Subcutaneous abdominal adipose tissue (tissue), 5 donors: ENCODE data around the gene CEP112.

Experiments
- H3K27ac ChIP-seq: one replicate; pipeline ENCODE4 v1.7.0; 2013; ENCODE audit warnings: low read depth, mild to moderate bottlenecking, inconsistent platforms, low read length, moderate library complexity
- H3K27me3 ChIP-seq, 5 donors: one replicate each; pipeline ENCODE4 v1.7.0; 2013; ENCODE audit warnings: low read length in 5 of 5, inconsistent platforms in 1 of 5; ENCODE audit not compliant: control insufficient read depth in 5 of 5, insufficient read depth in 4 of 5
- H3K36me3 ChIP-seq, 5 donors: one replicate each; pipeline ENCODE4 v1.7.0; 2013; ENCODE audit warnings: low read length in 5 of 5; ENCODE audit not compliant: control insufficient read depth in 5 of 5, insufficient read depth in 5 of 5
- H3K4me1 ChIP-seq, 5 donors: one replicate each; pipeline ENCODE4 v1.7.0; 2013; ENCODE audit warnings: low read length in 5 of 5, mild to moderate bottlenecking in 3 of 5, moderate library complexity in 1 of 5; ENCODE audit not compliant: control insufficient read depth in 5 of 5, insufficient read depth in 5 of 5
- H3K4me3 ChIP-seq, 5 donors: one replicate each; pipeline ENCODE4 v1.7.0; 2013; ENCODE audit warnings: low read length in 5 of 5, low read depth in 1 of 5
- H3K9ac ChIP-seq, 5 donors: one replicate each; pipeline ENCODE4 v1.7.0; 2013; ENCODE audit warnings: low read length in 5 of 5, mild to moderate bottlenecking in 4 of 5, moderate library complexity in 3 of 5
- H3K9me3 ChIP-seq, 5 donors: one replicate each; pipeline ENCODE4 v1.7.0; 2013; ENCODE audit warnings: low read length in 5 of 5; ENCODE audit not compliant: control insufficient read depth in 5 of 5
- donor health status: healthy.
- donor health status: healthy.
- donor health status: healthy.
- donor health status: healthy.
- donor health status: healthy.

CEP112 gene

DNA sequence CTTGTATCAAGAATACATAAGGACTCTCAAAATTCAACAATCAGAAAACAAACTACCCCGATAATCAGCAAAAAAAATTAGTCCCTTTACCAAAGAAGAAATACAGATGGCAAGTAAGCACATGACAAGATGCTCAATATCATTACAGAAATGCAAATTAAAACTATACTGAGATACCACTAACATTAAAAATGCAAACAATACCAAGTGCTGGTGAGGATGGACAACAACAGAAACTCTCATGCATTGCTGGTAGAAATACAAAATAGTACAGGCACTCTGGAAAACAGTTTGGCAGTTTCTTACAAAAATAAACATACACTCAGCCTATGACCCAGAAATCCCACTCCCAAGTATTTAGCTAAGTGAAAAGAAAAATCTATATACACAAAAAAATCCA lies 7.5 kb downstream of the CEP112 start:
- no peaks in the 10 kb centered on the region for H3K27me3 ChIP-seq
- no peak overlapping the region for H3K27ac ChIP-seq
- peaks cover 8 to 16% (median 14%) of the 10 kb centered on the region in 5 donors for H3K36me3 ChIP-seq
- no peak overlapping the region for H3K9ac ChIP-seq
- no peaks in the 10 kb centered on the region for H3K4me1 ChIP-seq
- H3K4me3 ChIP-seq, result no peak overlapping the region
- no peaks in the 10 kb centered on the region for H3K9me3 ChIP-seq

DNA sequence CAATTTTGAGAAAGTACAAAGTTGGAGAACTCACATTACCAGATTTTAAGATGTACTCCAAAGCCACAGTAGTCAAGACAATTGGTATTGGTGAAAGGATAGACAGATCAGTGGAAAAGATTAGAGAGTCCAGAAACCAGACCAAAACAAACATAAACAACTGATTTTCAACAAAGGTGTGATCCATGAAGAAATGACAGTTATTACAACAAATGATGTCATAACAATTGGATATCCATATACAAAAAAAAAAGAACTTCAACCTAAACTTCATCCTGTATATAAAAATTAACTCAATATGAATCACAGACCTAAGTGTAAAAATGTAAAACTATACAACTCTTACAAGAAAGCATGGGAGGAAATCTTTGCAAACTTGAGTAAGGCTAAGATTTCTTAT lies 8.4 kb downstream of the CEP112 start:
- no peaks in the 10 kb centered on the region for H3K4me1 ChIP-seq
- no peak overlapping the region for H3K9ac ChIP-seq
- H3K27ac ChIP-seq, result no peak overlapping the region
- H3K4me3 ChIP-seq, result no peak overlapping the region
- H3K9me3 ChIP-seq, result no peaks in the 10 kb centered on the region
- peaks cover 8 to 19% (median 16%) of the 10 kb centered on the region in 5 donors for H3K36me3 ChIP-seq
- H3K27me3 ChIP-seq, result no peaks in the 10 kb centered on the region

DNA sequence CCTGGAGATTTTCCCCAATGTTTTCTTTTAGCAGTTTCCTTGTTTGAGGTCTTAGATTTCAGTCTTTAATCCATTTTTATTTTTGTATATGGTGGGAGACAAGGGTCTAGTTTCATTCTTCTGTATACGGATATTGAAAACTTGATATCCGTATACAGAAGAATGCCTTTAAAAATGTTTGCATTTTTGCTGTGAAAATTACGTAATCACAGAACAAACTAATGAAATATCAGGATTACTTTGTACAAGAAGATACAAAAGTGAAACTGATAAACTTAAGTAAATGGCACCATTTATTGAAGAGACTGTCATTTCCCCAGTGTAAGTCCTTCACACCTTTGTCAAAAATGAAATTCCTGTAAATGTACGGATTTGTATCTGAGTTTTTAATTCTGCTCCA lies 13.3 kb downstream of the CEP112 start:
- Histone ChIP-seq H3K4me3 (no peak overlapping the region), H3K9ac (no peak overlapping the region), H3K27me3 (no peaks in the 10 kb centered on the region), H3K9me3 (no peaks in the 10 kb centered on the region), H3K27ac (no peak overlapping the region), H3K36me3 (peaks cover 9 to 25% (median 16%) of the 10 kb centered on the region in 5 donors), H3K4me1 (no peaks in the 10 kb centered on the region)

DNA sequence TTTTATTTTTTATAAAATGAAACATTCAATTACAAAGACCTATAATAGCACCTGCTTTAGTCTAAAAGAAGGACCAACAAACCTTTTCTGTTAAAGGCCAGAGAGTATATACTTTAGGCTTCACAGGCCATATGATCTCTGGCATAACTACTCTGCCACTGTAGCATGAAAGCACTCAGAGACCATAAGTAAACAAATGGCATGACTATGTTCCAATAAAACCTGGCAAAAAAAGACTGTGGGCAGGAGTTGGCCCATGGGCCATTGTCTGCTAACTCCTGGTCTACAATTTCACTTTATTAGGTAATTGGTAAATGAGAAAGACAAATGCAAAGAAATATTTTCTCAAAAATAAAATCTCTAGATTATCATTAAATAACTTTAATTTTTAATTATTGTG lies 14.9 kb downstream of the CEP112 start:
- H3K4me1 ChIP-seq, result no peaks in the 10 kb centered on the region
- H3K9ac ChIP-seq, result no peak overlapping the region
- H3K27me3 ChIP-seq, result no peaks in the 10 kb centered on the region
- H3K36me3 ChIP-seq, result peaks cover 6 to 20% (median 12%) of the 10 kb centered on the region in 5 donors
- H3K4me3 ChIP-seq, result no peak overlapping the region
- no peaks in the 10 kb centered on the region for H3K9me3 ChIP-seq
- no peak overlapping the region for H3K27ac ChIP-seq

DNA sequence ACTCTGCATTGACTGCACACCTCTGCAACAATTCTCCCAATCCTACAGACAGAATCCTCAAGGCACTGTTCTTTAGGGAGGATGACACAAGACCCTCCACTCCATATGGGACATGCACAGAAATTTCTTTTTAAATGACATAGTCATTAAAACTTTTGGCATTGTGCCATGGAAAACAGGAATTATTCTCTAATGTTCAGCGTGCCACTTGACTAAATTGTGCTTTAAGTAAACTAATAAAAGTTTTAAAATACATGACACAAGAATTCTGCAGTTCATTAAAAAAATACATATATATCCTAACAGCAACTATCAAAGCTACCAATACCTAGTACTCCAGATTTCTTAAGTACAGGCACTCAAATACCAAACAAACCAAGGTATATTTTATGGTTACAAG lies 16.0 kb downstream of the CEP112 start:
- H3K27me3 ChIP-seq, result no peaks in the 10 kb centered on the region
- H3K9ac ChIP-seq, result no peak overlapping the region

DNA sequence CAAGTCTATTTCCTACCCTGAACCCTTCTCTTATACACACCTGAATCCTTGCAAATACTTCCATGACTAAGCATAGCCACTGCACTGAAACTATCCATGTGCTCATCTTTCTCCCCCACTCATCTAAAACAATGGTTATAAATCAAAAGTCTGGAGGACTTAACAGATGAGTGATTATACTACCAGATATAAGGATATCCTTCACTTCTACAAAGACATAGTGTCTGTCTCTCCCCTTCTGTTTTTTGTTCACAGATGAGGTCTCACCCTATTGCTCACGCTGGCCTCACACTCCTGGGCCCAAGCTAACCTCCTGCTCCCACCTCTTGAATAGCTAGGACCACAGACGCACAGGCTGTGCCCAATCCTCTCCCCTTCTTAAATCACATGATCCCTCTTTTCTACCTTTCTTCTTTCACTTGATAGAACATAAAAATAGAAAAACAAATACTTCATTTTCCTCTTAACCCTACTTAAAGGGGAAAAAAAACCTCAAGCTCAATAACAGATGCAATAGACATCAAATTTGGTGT lies 19.2 kb downstream of the CEP112 start:
- no peaks in the 10 kb centered on the region for H3K9me3 ChIP-seq
- peaks cover 0 to under 1% (median 0%) of the 10 kb centered on the region in 5 donors for H3K4me1 ChIP-seq
- no peak overlapping the region for H3K27ac ChIP-seq
- peaks cover 5 to 18% (median 8%) of the 10 kb centered on the region in 5 donors for H3K36me3 ChIP-seq
- H3K9ac ChIP-seq, result no peak overlapping the region
- H3K4me3 ChIP-seq, result no peak overlapping the region
- no peaks in the 10 kb centered on the region for H3K27me3 ChIP-seq

More for the DNA sequence above, 16.0 kb downstream of the CEP112 start:
- no peaks in the 10 kb centered on the region for H3K9me3 ChIP-seq
- H3K36me3 ChIP-seq, result peaks cover under 1 to 18% (median 3%) of the 10 kb centered on the region in 5 donors
- no peaks in the 10 kb centered on the region for H3K4me1 ChIP-seq
- no peak overlapping the region for H3K27ac ChIP-seq
- no peak overlapping the region for H3K4me3 ChIP-seq

DNA sequence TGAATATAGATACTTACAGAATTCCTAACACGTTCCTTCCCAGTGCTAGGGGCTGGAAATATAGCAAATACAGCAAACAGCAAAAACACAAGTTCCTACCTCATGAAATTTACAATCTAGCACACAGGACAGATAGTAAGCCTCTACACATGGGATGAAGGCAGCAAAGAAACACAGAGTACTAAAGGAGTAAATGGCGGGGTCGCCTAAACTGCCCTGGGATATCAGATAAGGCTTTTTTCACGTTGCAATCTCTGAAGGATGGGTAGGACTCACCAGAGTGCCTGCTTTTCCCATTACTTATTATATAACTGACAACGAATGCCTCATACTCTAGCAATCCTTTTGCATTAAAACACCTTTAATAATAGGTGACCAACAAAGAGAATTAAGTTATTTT lies 19.8 kb downstream of the CEP112 start:
- H3K27ac ChIP-seq, result no peak overlapping the region
- H3K4me3 ChIP-seq, result no peak overlapping the region
- H3K27me3 ChIP-seq, result no peaks in the 10 kb centered on the region
- H3K4me1 ChIP-seq, result peaks cover 0 to 6% (median 2%) of the 10 kb centered on the region in 5 donors
- H3K9ac ChIP-seq, result no peak overlapping the region
- peaks cover 5 to 18% (median 8%) of the 10 kb centered on the region in 5 donors for H3K36me3 ChIP-seq
- H3K9me3 ChIP-seq, result no peaks in the 10 kb centered on the region

DNA sequence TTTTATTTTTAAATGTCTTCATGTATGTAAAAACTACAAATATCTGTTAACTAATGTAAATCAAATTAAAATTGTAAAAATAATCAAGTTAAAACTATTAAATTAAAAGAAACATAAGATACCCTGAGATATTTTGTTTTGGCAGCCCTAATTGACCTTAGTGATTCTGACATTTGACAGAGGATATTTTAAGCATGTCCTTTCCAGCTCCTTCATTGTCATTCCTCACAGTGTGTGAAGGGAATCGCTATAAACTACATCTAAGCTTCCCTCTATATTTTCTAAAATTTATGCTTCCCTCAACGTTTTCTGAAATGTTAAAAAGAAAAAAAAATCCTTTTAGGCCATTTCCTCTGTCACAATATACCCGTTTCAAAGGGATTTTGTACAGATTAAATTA lies 20.2 kb downstream of the CEP112 start:
- Histone ChIP-seq H3K4me3 (no peak overlapping the region), H3K27me3 (no peaks in the 10 kb centered on the region), H3K36me3 (peaks cover 5 to 17% (median 8%) of the 10 kb centered on the region in 5 donors), H3K9me3 (no peaks in the 10 kb centered on the region), H3K27ac (no peak overlapping the region), H3K4me1 (peaks cover 0 to 9% (median 3%) of the 10 kb centered on the region in 5 donors), H3K9ac (no peak overlapping the region)

DNA sequence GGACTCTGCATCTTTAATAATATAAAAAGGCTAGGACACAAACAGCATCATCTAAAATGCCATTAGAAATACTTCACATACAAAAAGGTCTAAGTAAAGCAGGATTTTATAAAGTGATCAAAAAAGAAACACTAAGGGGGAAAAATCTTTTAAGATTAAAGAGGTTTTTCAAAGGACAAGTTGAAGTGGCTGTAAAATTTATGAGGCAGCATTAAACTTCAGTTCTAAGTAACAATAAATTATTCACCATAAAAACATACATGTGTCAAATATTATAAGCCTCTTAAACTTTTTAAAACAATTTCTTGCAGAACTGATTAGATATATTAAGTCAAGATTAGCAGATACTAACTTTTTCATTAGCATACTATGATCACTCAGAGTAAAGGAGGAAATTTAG lies 20.8 kb downstream of the CEP112 start:
- no peaks in the 10 kb centered on the region for H3K27me3 ChIP-seq
- H3K27ac ChIP-seq, result no peak overlapping the region
- peaks cover 5 to 17% (median 8%) of the 10 kb centered on the region in 5 donors for H3K36me3 ChIP-seq
- no peaks in the 10 kb centered on the region for H3K9me3 ChIP-seq
- no peak overlapping the region for H3K4me3 ChIP-seq
- H3K4me1 ChIP-seq, result peaks cover 0 to 9% (median 3%) of the 10 kb centered on the region in 5 donors
- H3K9ac ChIP-seq, result no peak overlapping the region

DNA sequence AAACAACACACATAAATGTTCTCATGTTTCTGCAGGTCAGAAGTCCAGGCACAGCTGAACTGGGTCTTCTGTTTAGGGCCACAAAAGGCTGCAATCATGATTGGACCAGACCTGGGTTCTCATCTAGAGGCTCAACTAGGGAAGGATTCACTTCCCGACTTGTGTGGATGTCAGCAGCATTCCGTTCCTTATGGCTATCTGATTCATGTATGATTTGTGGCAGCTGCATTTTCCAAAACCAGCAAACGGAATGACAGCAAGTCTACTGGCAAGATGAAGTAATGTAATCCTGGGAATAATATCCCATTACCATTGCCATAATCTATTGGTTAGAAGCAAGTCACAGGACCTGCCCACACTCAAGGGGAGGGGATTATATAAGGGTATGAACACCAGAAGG lies 22.1 kb downstream of the CEP112 start:
- Histone ChIP-seq H3K4me3 (no peak overlapping the region), H3K9ac (no peak overlapping the region), H3K27ac (no peak overlapping the region), H3K4me1 (peaks cover 0 to 13% (median 3%) of the 10 kb centered on the region in 5 donors), H3K36me3 (peaks cover 5 to 15% (median 8%) of the 10 kb centered on the region in 5 donors), H3K9me3 (no peaks in the 10 kb centered on the region), H3K27me3 (no peaks in the 10 kb centered on the region)
